ENCODE measurements around the gene GAS7.

Gene GAS7

GRCh38 chr17:9974448-9975381, 223.7 kb downstream of the GAS7 start:
- DNase-seq (ENCODE audit: extremely low spot score, insufficient read length, low read depth) (no peak), FAIRE-seq (no peak)

- no peak for DNase-seq (ENCODE audit: extremely low spot score, insufficient read length, low read depth)
- FAIRE-seq = no peak
These were observed 224.5 kb downstream of the GAS7 start for GRCh38 chr17:9973669-9974447.

DNA sequence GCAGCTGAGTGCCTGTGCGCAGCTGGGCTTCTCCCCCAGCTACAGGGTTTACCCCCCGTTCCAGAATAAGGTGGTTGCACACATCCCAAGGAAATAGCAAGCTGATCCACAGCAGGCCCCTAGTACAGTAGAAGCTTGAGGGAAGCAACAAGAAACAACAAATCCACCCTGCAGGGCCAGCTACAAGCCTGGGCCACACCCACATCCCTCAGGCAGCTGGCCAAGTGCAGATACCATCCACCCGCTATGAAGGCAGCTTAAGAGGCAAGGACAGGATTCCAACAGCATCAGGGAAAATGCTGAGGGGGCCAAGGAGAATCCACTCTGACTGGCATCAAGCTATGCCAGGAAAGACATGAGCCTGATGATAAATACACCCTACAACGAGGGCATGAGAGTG, 226.4 kb downstream of the GAS7 start:
- DNase-seq (ENCODE audit: extremely low spot score, insufficient read length, low read depth) (no peak), FAIRE-seq (no peak)

- FAIRE-seq = no peak
- DNase-seq (ENCODE audit: extremely low spot score, insufficient read length, low read depth) = no peak
These were observed 229.0 kb downstream of the GAS7 start for GRCh38 chr17:9969301-9969935.

DNA sequence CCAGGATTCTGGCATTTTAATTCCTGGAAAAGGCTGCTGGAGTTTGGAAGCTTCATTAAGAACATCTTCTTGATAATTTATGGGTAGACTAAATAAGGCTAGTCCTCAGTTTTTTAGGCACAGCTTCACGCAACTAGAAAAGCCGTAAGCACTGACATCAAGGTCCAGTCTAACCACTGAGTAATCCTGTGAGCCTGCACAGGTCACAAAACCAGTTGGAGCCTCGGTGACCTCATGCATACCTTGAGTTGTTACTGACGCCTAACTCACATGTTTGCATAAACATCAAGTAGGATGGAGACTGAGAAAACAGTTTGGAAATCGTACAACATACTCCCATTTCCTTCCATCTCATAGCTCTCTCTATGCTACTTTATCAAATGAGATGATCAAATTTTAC, 229.5 kb downstream of the GAS7 start:
- FAIRE-seq = no peak
- DNase-seq (ENCODE audit: extremely low spot score, insufficient read length, low read depth) = no peak

DNA sequence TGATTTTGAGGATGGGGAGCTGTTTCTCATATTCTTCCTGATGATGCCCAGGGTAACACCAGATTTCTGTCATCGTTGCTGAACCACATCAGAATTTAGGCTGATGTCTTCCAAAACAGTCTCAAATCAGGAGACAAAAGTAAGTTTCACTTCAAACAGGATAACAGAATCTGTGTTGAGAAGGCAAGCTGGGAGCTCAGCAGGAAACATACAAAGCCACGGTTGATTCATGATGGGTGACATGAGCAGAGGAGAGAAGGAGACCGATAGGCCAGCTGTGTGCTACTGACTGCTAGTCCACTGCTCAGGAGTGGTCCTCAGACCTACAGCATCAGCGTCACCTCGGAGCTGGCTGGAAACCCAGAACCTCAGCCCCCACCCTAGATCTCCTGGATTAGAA, 230.4 kb downstream of the GAS7 start:
- DNase-seq (ENCODE audit: extremely low spot score, insufficient read length, low read depth) (no peak), FAIRE-seq (no peak)

- FAIRE-seq = peak; percentile 70
These were observed 238.9 kb downstream of the GAS7 start for GRCh38 chr17:9959377-9959981.

DNA sequence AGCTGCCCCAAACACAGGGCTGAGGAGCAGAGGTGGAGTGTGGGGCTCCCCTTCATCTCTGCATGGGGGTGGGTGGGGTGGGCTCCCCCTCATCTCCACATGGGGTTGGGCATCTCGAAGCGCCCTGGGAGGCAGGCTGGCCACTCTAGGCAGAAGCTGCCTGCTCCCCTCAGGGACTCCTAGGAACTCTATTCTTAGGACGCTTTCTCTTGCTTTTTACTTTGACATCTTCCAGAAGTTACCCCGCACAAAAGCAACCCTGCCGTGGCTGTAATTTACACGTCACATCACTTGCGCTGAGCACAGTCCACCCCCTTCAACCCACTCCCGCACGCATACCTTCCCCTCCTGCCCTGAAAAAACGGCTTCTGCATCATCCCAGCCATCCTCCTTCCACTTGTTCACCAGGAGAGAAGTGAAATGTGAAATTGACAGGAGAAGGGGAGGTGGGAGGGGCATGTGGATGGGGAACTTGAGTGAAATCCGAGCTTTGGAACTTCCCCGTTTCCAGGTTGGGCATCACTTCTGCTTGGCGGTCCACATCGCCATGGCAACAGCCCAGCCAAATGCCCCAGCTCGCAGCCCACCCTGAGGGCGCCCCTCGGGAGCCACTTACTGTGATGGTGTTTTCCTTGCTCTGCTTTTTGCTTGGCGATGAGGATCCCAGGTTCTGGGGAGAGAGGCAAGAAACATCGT, 239.7 kb downstream of the GAS7 start:
- DNase-seq (ENCODE audit: extremely low spot score, insufficient read length, low read depth) (no peak), FAIRE-seq (no peak)

More at GRCh38 chr17:9959377-9959981, 238.9 kb downstream of the GAS7 start:
- DNase-seq (ENCODE audit: extremely low spot score, insufficient read length, low read depth) = peak; percentile 49

DNA sequence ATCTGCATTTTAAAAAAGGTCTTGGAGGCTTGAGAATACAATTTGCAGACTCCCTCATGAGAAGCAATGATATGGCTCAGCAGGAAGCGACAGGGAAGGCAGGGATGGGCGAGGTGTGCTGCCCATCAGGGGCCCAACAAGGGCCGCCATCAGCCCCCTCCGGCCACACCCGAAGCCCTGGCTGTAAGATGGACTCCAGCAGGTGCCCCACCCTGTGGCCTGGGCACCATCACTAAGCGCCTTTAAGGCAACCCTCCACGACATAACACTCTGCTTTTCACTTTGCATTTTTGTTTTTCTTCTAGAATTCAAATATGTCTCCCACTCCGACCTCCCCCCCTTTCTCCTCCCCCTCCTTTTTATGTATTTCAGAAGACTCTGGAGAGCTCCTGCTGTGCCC, 241.2 kb downstream of the GAS7 start:
- DNase-seq (ENCODE audit: extremely low spot score, insufficient read length, low read depth) (no peak), FAIRE-seq (no peak)

- DNase-seq (ENCODE audit: extremely low spot score, insufficient read length, low read depth) = no peak
- FAIRE-seq = no peak
These were observed 241.8 kb downstream of the GAS7 start for GRCh38 chr17:9956474-9957131.

GRCh38 chr17:9953492-9953891, 244.9 kb downstream of the GAS7 start:
- no peak for DNase-seq (ENCODE audit: extremely low spot score, insufficient read length, low read depth)
- no peak for FAIRE-seq

- no peak for FAIRE-seq
- no peak for DNase-seq (ENCODE audit: extremely low spot score, insufficient read length, low read depth)
These were observed 246.6 kb downstream of the GAS7 start for GRCh38 chr17:9951803-9952202.

DNA sequence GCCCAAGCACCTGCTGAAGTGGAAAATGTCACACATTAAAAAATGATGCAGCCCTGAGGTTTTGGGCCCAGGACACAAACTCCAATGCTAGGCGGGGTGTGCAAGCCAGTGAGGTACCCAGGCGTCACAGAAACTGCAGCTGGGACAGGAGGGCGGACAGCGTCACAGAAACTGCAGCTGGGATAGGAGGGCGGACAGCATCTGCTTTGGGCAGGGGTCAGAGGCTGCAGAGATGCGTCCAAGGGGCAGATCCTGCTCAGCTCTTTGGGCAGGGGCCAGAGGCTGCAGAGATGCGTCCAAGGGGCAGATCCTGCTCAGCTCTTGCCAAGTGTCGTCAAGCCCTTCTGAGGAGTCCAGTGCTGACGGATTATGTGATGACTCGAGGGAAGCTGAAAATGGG, 249.5 kb downstream of the GAS7 start:
- DNase-seq (ENCODE audit: extremely low spot score, insufficient read length, low read depth) (no peak), FAIRE-seq (no peak)

DNA sequence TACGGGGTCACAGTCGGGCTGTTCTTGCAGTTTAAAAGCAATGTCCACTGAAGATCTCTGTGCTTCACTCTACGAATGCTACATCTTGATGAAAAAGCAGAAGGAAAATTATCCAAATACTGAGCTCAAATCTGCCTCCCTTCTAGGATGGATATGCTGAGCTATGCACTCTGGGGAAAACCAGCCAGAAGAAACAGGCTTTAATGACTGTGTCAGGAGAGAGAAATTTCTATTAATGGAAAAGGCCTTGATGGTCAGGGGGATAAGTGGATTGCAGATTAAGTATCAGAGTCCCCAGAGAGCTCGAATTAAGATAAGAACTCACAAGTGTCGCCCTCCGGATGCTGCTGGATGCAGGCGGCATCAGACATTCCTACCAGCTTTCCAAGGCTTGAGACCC, 253.7 kb downstream of the GAS7 start:
- FAIRE-seq (no peak), DNase-seq (ENCODE audit: extremely low spot score, insufficient read length, low read depth) (no peak)

- DNase-seq (ENCODE audit: extremely low spot score, insufficient read length, low read depth) (no peak), FAIRE-seq (no peak)
These were observed 255.1 kb downstream of the GAS7 start for GRCh38 chr17:9943343-9943742.

- no peak for FAIRE-seq
- DNase-seq (ENCODE audit: extremely low spot score, insufficient read length, low read depth) = no peak
These were observed 255.5 kb downstream of the GAS7 start for GRCh38 chr17:9942885-9943284.

DNA sequence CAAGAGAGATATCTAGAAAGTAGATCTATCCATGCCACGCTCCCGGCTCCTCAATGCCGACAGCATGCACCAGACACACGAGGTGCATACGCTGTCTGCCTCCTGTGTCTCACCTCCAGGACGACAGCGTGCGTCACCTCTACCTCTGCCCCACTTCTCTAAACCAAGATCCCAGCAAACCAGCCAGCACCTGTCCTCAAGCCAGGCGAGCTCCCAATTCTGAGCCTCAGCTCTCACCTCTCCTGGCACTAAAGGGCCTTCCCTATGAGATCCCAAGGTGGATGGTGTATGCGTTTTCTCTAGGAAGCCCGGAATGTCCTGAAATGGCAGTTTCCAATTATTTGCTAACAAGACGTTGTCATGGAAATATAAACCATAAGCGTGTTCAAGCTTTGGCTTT, 257.1 kb downstream of the GAS7 start:
- no peak for FAIRE-seq
- DNase-seq (ENCODE audit: extremely low spot score, insufficient read length, low read depth) = no peak

GRCh38 chr17:9940841-9941240, 257.6 kb downstream of the GAS7 start:
- DNase-seq (ENCODE audit: extremely low spot score, insufficient read length, low read depth) (no peak), FAIRE-seq (no peak)

GRCh38 chr17:9938764-9939163, 259.6 kb downstream of the GAS7 start:
- DNase-seq (ENCODE audit: extremely low spot score, insufficient read length, low read depth) (no peak), FAIRE-seq (no peak)

Data from GM18507 (cell line).